ENCODE measurements around the gene CDRT15L2. TPM values are rescaled to one million over a fixed set of nuclear protein-coding genes. Genes with fewer than 3 reads are reported as not detected.
A peak's percentile ranks its signal among the peaks of the same experiment; 100 is the strongest.
"Not testable (repeated sequence)": the region's sequence is repeated elsewhere in the genome, so short reads cannot be mapped to it uniquely, and the experiment has no call there.

The CDRT15L2 gene
- total RNA-seq, result not detected
- long read RNA-seq, result 0 reads

GRCh38 chr17:20579424-20579823, at the start of gene CDRT15L2:
Gene CDRT15L2, plus strand, starts transcription at chr17:20579724. Its CDS starts 20 bp downstream, at chr17:20579744.
- intact Hi-C loops (cut with DNase I); ATAC-seq; DNase-seq (ENCODE audit: missing footprints): not testable (repeated sequence)

GRCh38 chr17:20530104-20530503, 49.4 kb upstream of the CDRT15L2 start:
- ATAC-seq; intact Hi-C loops (cut with DNase I); DNase-seq (ENCODE audit: missing footprints): not testable (repeated sequence)

GRCh38 chr17:20532544-20533090, 46.9 kb upstream of the CDRT15L2 start:
- intact Hi-C loops (cut with DNase I); DNase-seq (ENCODE audit: missing footprints): not testable (repeated sequence)
- peak; percentile 81 for ATAC-seq

GRCh38 chr17:20533206-20533605, 46.3 kb upstream of the CDRT15L2 start:
- intact Hi-C loops (cut with DNase I); DNase-seq (ENCODE audit: missing footprints); ATAC-seq: not testable (repeated sequence)

- ATAC-seq; intact Hi-C loops (cut with DNase I): not testable (repeated sequence)
These were observed 44.6 kb upstream of the CDRT15L2 start for GRCh38 chr17:20534711-20535550.

GRCh38 chr17:20540414-20540813, 39.1 kb upstream of the CDRT15L2 start:
- intact Hi-C loops (cut with DNase I); DNase-seq (ENCODE audit: missing footprints); ATAC-seq: not testable (repeated sequence)

More at GRCh38 chr17:20534711-20535550, 44.6 kb upstream of the CDRT15L2 start:
- not testable (repeated sequence) for DNase-seq (ENCODE audit: missing footprints)

GRCh38 chr17:20540865-20541264, 38.7 kb upstream of the CDRT15L2 start:
- DNase-seq (ENCODE audit: missing footprints); intact Hi-C loops (cut with DNase I); ATAC-seq: not testable (repeated sequence)

- DNase-seq (ENCODE audit: missing footprints); intact Hi-C loops (cut with DNase I): not testable (repeated sequence)
- ATAC-seq, result peak; percentile 67
These were observed 37.5 kb upstream of the CDRT15L2 start for GRCh38 chr17:20541853-20542546.

GRCh38 chr17:20547923-20548322, 31.6 kb upstream of the CDRT15L2 start:
- ATAC-seq; DNase-seq (ENCODE audit: missing footprints); intact Hi-C loops (cut with DNase I): not testable (repeated sequence)

GRCh38 chr17:20552920-20553319, 26.6 kb upstream of the CDRT15L2 start:
- intact Hi-C loops (cut with DNase I); ATAC-seq; DNase-seq (ENCODE audit: missing footprints): not testable (repeated sequence)

- DNase-seq (ENCODE audit: missing footprints); intact Hi-C loops (cut with DNase I); ATAC-seq: not testable (repeated sequence)
These were observed 24.8 kb upstream of the CDRT15L2 start for GRCh38 chr17:20554728-20555127.

- DNase-seq (ENCODE audit: missing footprints); intact Hi-C loops (cut with DNase I): not testable (repeated sequence)
- peak; percentile 39 for ATAC-seq
These were observed 24.2 kb upstream of the CDRT15L2 start for GRCh38 chr17:20555135-20556010.

GRCh38 chr17:20558096-20558495, 21.4 kb upstream of the CDRT15L2 start:
- intact Hi-C loops (cut with DNase I); DNase-seq (ENCODE audit: missing footprints); ATAC-seq: not testable (repeated sequence)

- intact Hi-C loops (cut with DNase I); ATAC-seq; DNase-seq (ENCODE audit: missing footprints): not testable (repeated sequence)
These were observed 20.5 kb upstream of the CDRT15L2 start for GRCh38 chr17:20559018-20559417.

- intact Hi-C loops (cut with DNase I), result no loop called here
- ATAC-seq (no peak), DNase-seq (ENCODE audit: missing footprints) (no peak)
These were observed 16.9 kb upstream of the CDRT15L2 start for GRCh38 chr17:20562587-20562986.

GRCh38 chr17:20565245-20565644, 14.3 kb upstream of the CDRT15L2 start:
- ATAC-seq; intact Hi-C loops (cut with DNase I); DNase-seq (ENCODE audit: missing footprints): not testable (repeated sequence)

- DNase-seq (ENCODE audit: missing footprints), result no peak
- intact Hi-C loops (cut with DNase I), result no loop called here
- ATAC-seq, result no peak
These were observed 13.8 kb upstream of the CDRT15L2 start for GRCh38 chr17:20565711-20566110.

- DNase-seq (ENCODE audit: missing footprints); intact Hi-C loops (cut with DNase I); ATAC-seq: not testable (repeated sequence)
These were observed 12.8 kb upstream of the CDRT15L2 start for GRCh38 chr17:20566736-20567135.
